AML-193 (cell line): ENCODE measurements around the gene LRRTM4.
"Not testable (repeated sequence)": the region's sequence is repeated elsewhere in the genome, so short reads cannot be mapped to it uniquely, and the experiment has no call there.

ENCODE experiments used
- DNase-seq, 2 experiments: peaks; one replicate each; lab custom pipeline; 2025; lab: John Stamatoyannopoulos, UW

The LRRTM4 gene

DNA sequence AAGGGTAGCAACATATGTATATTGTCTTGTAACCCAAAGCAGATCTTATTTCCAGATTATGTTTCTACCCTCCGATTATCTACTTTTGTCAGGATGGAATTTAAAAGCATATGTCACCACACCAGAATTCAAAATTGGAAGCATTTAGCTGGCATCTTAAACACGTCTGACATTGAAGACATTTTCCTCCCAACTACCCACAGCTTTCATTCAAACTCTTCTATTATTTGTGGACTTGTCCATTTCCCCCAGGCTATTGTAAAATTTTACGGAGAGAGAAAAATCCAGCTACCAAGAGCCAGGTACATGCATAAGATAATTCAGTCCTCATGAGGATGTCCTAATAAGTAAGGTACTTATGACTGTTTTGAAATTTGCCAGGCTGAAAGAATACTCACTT, 659.3 kb downstream of the LRRTM4 start:
- no peak for DNase-seq

GRCh38 chr2:76861708-76862107, 660.5 kb downstream of the LRRTM4 start:
- DNase-seq = no peak

- DNase-seq = no peak
Observed at GRCh38 chr2:76851000-76851399, 671.2 kb downstream of the LRRTM4 start.

GRCh38 chr2:76849086-76849485, 673.1 kb downstream of the LRRTM4 start:
- DNase-seq = no peak

- no peak for DNase-seq
Observed at GRCh38 chr2:76839826-76840225, 682.4 kb downstream of the LRRTM4 start.

GRCh38 chr2:76829374-76830234, 692.6 kb downstream of the LRRTM4 start:
- DNase-seq = no peak

GRCh38 chr2:76826691-76827090, 695.5 kb downstream of the LRRTM4 start:
- no peak for DNase-seq

DNA sequence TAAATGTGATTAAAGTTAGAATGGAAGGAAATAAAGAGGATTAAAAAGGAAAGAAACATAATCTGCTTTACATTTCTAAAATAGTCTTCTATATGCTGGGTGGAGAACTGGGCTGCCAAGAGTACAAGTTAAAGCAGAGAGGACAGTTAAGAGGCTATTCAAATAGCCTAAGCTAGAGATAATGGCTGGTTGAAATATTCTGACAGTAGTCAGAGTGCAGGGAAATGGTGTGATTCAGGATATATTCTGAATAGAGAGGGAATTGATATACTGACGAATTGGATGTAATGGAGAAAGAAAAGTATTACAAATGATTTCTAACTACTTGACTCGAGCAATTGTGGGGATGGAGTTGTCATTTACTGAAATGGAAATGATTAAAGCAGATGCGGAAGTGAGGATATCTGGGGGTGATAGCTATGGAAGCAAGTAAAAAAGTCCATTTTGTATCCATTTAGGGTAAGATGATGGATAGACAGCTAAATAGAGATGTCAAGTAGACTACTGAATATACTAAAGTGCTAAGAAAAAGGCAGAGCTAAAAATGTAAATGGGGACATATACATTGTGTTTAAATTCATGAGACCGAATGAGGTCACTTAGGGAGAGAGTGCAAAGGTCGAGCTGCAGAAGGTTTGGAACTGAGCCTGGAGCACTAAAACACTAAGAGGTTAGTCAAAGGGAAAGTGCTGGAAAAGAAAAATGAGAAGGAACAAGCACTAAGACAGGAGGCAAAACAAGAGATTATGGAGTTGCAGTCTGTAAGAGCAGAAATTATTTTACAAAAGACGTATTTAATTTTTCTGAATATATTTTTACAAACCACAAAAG, 696.8 kb downstream of the LRRTM4 start:
- no peak for DNase-seq

- DNase-seq = no peak
Observed at GRCh38 chr2:76821731-76822130, 700.4 kb downstream of the LRRTM4 start.

- no peak for DNase-seq
Observed at GRCh38 chr2:76813084-76813483, 709.1 kb downstream of the LRRTM4 start.

DNA sequence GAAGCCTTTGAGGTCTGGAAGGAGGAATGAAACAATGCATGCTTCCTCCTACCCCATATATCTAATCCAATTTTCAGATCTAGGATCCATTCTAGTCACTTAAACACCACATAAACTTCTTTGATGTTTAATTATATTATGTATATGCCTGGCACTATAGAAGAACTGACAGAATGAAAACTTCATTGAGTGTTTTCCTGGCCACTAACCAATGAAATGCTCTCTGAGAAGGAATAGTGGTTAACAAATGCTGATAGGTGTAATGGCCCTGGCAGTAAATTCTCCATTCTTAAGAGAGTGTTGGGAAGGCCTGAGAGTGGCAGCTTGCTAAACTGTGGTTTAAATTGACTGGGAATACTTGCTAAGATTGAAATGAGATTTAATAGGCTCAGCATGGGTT, 710.0 kb downstream of the LRRTM4 start:
- no peak for DNase-seq

DNA sequence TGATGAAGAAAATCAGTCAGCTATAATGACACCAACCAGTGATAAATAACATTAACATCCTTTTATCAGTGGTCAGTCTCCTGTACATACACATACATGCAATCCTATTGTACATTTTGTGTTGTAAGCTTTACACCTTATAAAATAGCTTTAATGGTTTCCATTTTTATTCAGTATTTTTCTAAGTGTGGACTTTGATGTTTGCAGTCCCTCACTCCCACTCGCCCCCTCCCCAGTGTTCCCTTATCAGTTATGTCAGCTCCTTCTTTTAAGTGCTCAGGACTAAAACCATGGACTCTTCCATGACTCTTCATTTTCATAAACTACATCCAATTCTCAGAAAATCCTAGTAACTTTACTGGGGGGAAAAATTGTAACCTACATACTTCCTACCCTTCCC, 713.0 kb downstream of the LRRTM4 start:
- no peak for DNase-seq

DNA sequence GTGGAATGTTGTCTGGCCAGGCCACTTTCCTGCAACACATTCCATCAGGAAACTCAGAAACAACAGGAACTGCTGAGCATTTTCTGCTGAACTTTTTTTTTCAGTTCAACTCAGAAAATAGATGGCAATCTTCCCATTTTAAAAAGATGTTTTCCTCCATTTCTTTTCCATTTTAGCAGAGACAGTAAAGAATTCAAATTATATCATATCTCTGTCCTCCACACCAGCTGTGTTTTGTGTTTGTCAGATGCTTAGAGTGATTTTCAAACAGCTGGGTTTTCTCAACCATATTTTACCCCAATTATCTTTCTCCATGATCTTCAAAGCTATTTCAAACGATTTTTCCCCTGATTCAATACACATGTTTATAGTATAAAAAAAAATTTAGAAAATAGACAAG, 713.4 kb downstream of the LRRTM4 start:
- DNase-seq = no peak

DNA sequence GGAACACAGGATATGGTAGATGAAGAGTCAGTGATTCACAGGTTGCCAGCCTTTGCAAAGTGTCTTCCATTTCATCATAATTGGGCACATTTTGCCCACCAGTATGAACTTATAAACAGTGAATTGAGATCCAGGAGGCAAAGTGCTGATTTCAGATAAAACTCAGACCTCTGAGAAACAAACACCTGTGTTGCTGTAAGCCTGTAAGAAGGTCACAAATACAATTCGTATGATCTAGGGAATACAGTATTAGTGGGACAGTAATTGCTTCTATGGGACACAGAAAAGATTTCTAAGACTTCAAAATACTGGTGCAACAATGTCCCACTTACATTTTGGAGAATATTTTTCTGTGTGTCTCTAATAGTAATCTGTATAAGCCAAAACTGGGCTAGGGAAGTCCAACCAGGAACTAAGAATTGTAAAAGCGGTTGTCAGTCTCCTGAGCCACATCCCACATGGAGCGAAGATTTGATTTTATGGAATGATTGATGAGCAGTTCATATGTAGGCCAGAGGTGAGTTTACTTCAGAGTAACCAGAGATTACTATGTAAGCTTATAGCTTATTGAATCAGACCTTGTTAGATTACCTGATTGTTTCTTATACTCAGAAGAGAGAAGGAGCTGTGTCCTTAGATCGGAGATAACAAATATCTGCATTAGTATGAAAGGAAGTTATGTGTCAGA, 728.4 kb downstream of the LRRTM4 start:
- no peak for DNase-seq

DNA sequence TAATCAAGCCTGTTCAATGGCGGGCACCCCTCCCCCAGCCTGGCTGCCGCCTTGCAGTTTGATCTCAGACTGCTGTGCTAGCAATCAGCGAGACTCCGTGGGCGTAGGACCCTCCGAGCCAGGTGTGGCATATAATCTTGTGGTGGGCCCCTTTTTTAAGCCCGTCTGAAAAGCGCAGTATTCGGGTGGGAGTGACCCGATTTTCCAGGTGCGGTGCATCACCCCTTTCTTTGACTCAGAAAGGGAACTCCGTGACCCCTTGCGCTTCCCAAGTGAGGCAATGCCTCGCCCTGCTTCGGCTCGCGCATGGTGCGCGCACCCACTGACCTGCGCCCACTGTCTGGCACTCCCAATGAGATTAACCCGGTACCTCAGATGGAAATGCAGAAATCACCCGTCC, 740.9 kb downstream of the LRRTM4 start:
- DNase-seq = not testable (repeated sequence)

GRCh38 chr2:76763276-76763675, 758.9 kb downstream of the LRRTM4 start:
- no peak for DNase-seq

GRCh38 chr2:76760367-76760704, 761.8 kb downstream of the LRRTM4 start:
- no peak for DNase-seq

DNA sequence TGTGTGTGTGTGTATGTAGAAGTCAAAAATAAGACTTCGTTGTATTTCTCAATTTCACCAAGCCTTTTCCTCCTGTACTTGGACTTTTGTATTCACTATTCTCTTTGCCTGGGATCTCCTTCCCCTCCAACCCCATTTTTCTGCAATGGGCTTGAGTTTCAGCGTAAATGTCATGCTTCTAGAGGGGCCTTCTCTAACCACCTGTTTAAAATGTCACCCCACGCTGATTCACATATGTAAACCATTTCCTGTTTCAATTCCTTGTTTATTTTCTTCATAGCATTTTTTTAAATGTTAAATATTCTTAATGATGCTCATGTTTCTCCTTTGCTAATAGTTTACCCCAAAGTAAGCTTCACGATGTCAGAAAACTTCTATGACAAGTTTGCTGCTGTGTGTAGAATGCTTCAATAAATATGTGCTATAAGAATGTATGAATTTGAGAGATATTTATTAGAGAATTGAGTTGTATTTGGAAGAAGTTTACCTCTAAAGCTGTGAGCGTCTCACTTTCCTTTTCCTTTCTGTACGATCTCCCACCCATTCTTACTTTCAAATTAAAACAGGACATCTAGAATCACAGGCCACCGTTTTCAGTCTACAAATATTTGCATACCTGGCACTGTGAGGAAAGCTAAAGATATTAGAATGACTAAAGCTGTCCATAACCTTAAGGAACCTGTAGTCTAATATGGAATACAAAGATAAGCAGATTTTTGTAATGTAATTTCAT, 762.4 kb downstream of the LRRTM4 start:
- no peak for DNase-seq

- DNase-seq = no peak
Observed at GRCh38 chr2:76752506-76752905, 769.7 kb downstream of the LRRTM4 start.

GRCh38 chr2:76749858-76750257, 772.3 kb downstream of the LRRTM4 start:
- no peak for DNase-seq

- no peak for DNase-seq
Observed at GRCh38 chr2:76748581-76749296, 773.4 kb downstream of the LRRTM4 start.
